ENCODE measurements around the gene GORASP1.

GORASP1 gene

GRCh38 chr3:39118931-39119660, 11.7 kb upstream of the GORASP1 start:
- Mint-ChIP-seq H3K27ac (no peak overlapping the region), H3K9me3 (no peaks in the 10 kb centered on the region), H3K4me3 (no peak overlapping the region), H3K36me3 (no peaks in the 10 kb centered on the region), H3K4me1 (no peaks in the 10 kb centered on the region), H3K27me3 (no peaks in the 10 kb centered on the region)

GRCh38 chr3:39118079-39118478, 10.7 kb upstream of the GORASP1 start:
- Mint-ChIP-seq H3K36me3 (no peaks in the 10 kb centered on the region), H3K9me3 (no peaks in the 10 kb centered on the region), H3K27me3 (no peaks in the 10 kb centered on the region), H3K4me1 (no peaks in the 10 kb centered on the region), H3K27ac (no peak overlapping the region), H3K4me3 (no peak overlapping the region)

- Mint-ChIP-seq H3K4me3 (no peak overlapping the region), H3K9me3 (no peaks in the 10 kb centered on the region), H3K36me3 (no peaks in the 10 kb centered on the region), H3K27me3 (no peaks in the 10 kb centered on the region), H3K4me1 (no peaks in the 10 kb centered on the region), H3K27ac (no peak overlapping the region)
Observed at GRCh38 chr3:39115870-39116269, 8.4 kb upstream of the GORASP1 start.

GRCh38 chr3:39114456-39114855, 7.0 kb upstream of the GORASP1 start:
- no peak overlapping the region for H3K4me3 Mint-ChIP-seq
- no peaks in the 10 kb centered on the region for H3K4me1 Mint-ChIP-seq
- H3K27ac Mint-ChIP-seq, result no peak overlapping the region
- no peaks in the 10 kb centered on the region for H3K9me3 Mint-ChIP-seq
- H3K27me3 Mint-ChIP-seq, result no peaks in the 10 kb centered on the region
- H3K36me3 Mint-ChIP-seq, result no peaks in the 10 kb centered on the region

- no peak overlapping the region for H3K27ac Mint-ChIP-seq
- peaks cover 9% of the 10 kb centered on the region for H3K4me1 Mint-ChIP-seq
- H3K27me3 Mint-ChIP-seq, result no peaks in the 10 kb centered on the region
- no peaks in the 10 kb centered on the region for H3K9me3 Mint-ChIP-seq
- H3K36me3 Mint-ChIP-seq, result no peaks in the 10 kb centered on the region
- no peak overlapping the region for H3K4me3 Mint-ChIP-seq
Observed at GRCh38 chr3:39113291-39113690, 5.9 kb upstream of the GORASP1 start.

GRCh38 chr3:39112535-39112934, 5.1 kb upstream of the GORASP1 start:
- Mint-ChIP-seq H3K4me1 (peaks cover 16% of the 10 kb centered on the region), H3K9me3 (no peaks in the 10 kb centered on the region), H3K27me3 (no peaks in the 10 kb centered on the region), H3K36me3 (no peaks in the 10 kb centered on the region), H3K27ac (no peak overlapping the region), H3K4me3 (no peak overlapping the region)

- H3K9me3 Mint-ChIP-seq, result no peaks in the 10 kb centered on the region
- H3K27ac Mint-ChIP-seq, result no peak overlapping the region
- H3K36me3 Mint-ChIP-seq, result no peaks in the 10 kb centered on the region
- peaks cover 16% of the 10 kb centered on the region for H3K4me1 Mint-ChIP-seq
- H3K4me3 Mint-ChIP-seq, result no peak overlapping the region
- no peaks in the 10 kb centered on the region for H3K27me3 Mint-ChIP-seq
Observed at GRCh38 chr3:39112113-39112512, 4.7 kb upstream of the GORASP1 start.

- peaks cover 33% of the 10 kb centered on the region for H3K4me1 Mint-ChIP-seq
- H3K9me3 Mint-ChIP-seq, result no peaks in the 10 kb centered on the region
- H3K4me3 Mint-ChIP-seq, result no peak overlapping the region
- H3K27me3 Mint-ChIP-seq, result no peaks in the 10 kb centered on the region
- no peaks in the 10 kb centered on the region for H3K36me3 Mint-ChIP-seq
- no peak overlapping the region for H3K27ac Mint-ChIP-seq
Observed at GRCh38 chr3:39110041-39110639, 2.7 kb upstream of the GORASP1 start.

- no peaks in the 10 kb centered on the region for H3K36me3 Mint-ChIP-seq
- H3K27me3 Mint-ChIP-seq, result no peaks in the 10 kb centered on the region
- peaks cover 37% of the 10 kb centered on the region for H3K4me1 Mint-ChIP-seq
- no peaks in the 10 kb centered on the region for H3K9me3 Mint-ChIP-seq
- H3K27ac Mint-ChIP-seq, result peak overlapping the region; percentile 73
- peak overlapping the region; percentile 89 for H3K4me3 Mint-ChIP-seq
Observed at GRCh38 chr3:39109086-39109485, 1.7 kb upstream of the GORASP1 start.

GRCh38 chr3:39108200-39108710, 828 bp upstream of the GORASP1 start:
- Mint-ChIP-seq H3K9me3 (no peaks in the 10 kb centered on the region), H3K27me3 (no peaks in the 10 kb centered on the region), H3K4me3 (peak overlapping the region; percentile 89), H3K4me1 (peaks cover 43% of the 10 kb centered on the region), H3K27ac (peak overlapping the region; percentile 44), H3K36me3 (no peaks in the 10 kb centered on the region)

- Mint-ChIP-seq H3K4me3 (peak overlapping the region; percentile 89), H3K36me3 (no peaks in the 10 kb centered on the region), H3K9me3 (no peaks in the 10 kb centered on the region), H3K27me3 (no peaks in the 10 kb centered on the region), H3K27ac (peak overlapping the region; percentile 62), H3K4me1 (peaks cover 57% of the 10 kb centered on the region)
Observed at GRCh38 chr3:39106851-39107387, 508 bp downstream of the GORASP1 start.

- H3K4me3 Mint-ChIP-seq, result peak overlapping the region; percentile 89
- H3K36me3 Mint-ChIP-seq, result no peaks in the 10 kb centered on the region
- no peaks in the 10 kb centered on the region for H3K27me3 Mint-ChIP-seq
- H3K4me1 Mint-ChIP-seq, result peaks cover 58% of the 10 kb centered on the region
- no peaks in the 10 kb centered on the region for H3K9me3 Mint-ChIP-seq
- peak overlapping the region; percentile 62 for H3K27ac Mint-ChIP-seq
Observed at GRCh38 chr3:39106281-39106811, 1.1 kb downstream of the GORASP1 start.

GRCh38 chr3:39105687-39106063, 1.8 kb downstream of the GORASP1 start:
- Mint-ChIP-seq H3K27ac (peak overlapping the region; percentile 80), H3K9me3 (no peaks in the 10 kb centered on the region), H3K27me3 (no peaks in the 10 kb centered on the region), H3K4me1 (peaks cover 61% of the 10 kb centered on the region), H3K36me3 (no peaks in the 10 kb centered on the region), H3K4me3 (peak overlapping the region; percentile 89)

GRCh38 chr3:39104961-39105686, 2.3 kb downstream of the GORASP1 start:
- Mint-ChIP-seq H3K4me3 (no peak overlapping the region), H3K4me1 (peaks cover 61% of the 10 kb centered on the region), H3K36me3 (no peaks in the 10 kb centered on the region), H3K9me3 (no peaks in the 10 kb centered on the region), H3K27me3 (no peaks in the 10 kb centered on the region), H3K27ac (peak overlapping the region; percentile 80)

- peak overlapping the region; percentile 72 for H3K27ac Mint-ChIP-seq
- H3K4me3 Mint-ChIP-seq, result no peak overlapping the region
- H3K4me1 Mint-ChIP-seq, result peaks cover 59% of the 10 kb centered on the region
- no peaks in the 10 kb centered on the region for H3K9me3 Mint-ChIP-seq
- H3K27me3 Mint-ChIP-seq, result no peaks in the 10 kb centered on the region
- H3K36me3 Mint-ChIP-seq, result no peaks in the 10 kb centered on the region
Observed at GRCh38 chr3:39103791-39104552, 3.5 kb downstream of the GORASP1 start.

All from activated naive CD4-positive, alpha-beta T cell treated with anti-CD3 and anti-CD28 coated beads, Interleukin-2, amount 50 U/mL, for 24 hours (primary cell).